GM23338 (cell line): ENCODE results near the gene PDE4D. TPM values are rescaled to one million over a fixed set of nuclear protein-coding genes. Genes with fewer than 3 reads are reported as not detected.

ENCODE experiments used
- ATAC-seq: fragments of 200-7000 bp; cut with Tn5 transposase; 3 replicates; pipeline ENCODE4 v1.9.1; 2020
- DNase-seq: peaks from one replicate; pipeline ENCODE4 v3.0.0-alpha.2; 2015; ENCODE audit warnings: low spot score
- H2AFZ ChIP-seq: fragments of 200-600 bp; sonication (generic); 2 replicates; pipeline ENCODE4 v1.8.0; 2016; ENCODE audit warnings: antibody characterized with exemption, mild to moderate bottlenecking, moderate library complexity
- H3F3A ChIP-seq: fragments of 200-600 bp; sonication (generic); replicated peaks from 2 replicates; pipeline ENCODE4 v1.8.0; 2017; ENCODE audit warnings: antibody characterized with exemption, mixed run types, low read depth
- H3K27ac ChIP-seq: fragments of 200-600 bp; sonication (generic); 2 replicates; pipeline ENCODE4 v1.6.1; 2016; ENCODE audit warnings: low read depth
- H3K27me3 ChIP-seq: fragments of 200-600 bp; sonication (generic); 2 replicates; pipeline ENCODE4 v1.8.0; 2016; ENCODE audit warnings: mild to moderate bottlenecking, mixed run types, moderate library complexity; ENCODE audit not compliant: insufficient read depth
- H3K36me3 ChIP-seq: fragments of 200-600 bp; sonication (generic); 2 replicates; pipeline ENCODE4 v1.8.0; 2016; ENCODE audit warnings: mild to moderate bottlenecking; ENCODE audit not compliant: insufficient read depth
- H3K4me1 ChIP-seq: fragments of 200-600 bp; sonication (generic); 2 replicates; pipeline ENCODE4 v1.8.0; 2016; ENCODE audit warnings: mild to moderate bottlenecking, moderate library complexity; ENCODE audit not compliant: insufficient read depth
- H3K4me2 ChIP-seq: fragments of 200-600 bp; sonication (generic); 2 replicates; pipeline ENCODE4 v1.7.1; 2017; ENCODE audit warnings: mixed run types
- H3K4me3 ChIP-seq: fragments of 200-600 bp; sonication (generic); 2 replicates; pipeline ENCODE4 v1.6.1; 2016; ENCODE audit warnings: mixed run types
- H3K79me2 ChIP-seq: fragments of 200-600 bp; sonication (generic); replicated peaks from 2 replicates; pipeline ENCODE4 v1.8.0; 2017; ENCODE audit warnings: mild to moderate bottlenecking; ENCODE audit not compliant: insufficient read depth
- H3K9me2 ChIP-seq: fragments of 200-600 bp; sonication (generic); 2 replicates; pipeline ENCODE4 v1.8.0; 2017; ENCODE audit not compliant: insufficient read depth
- H4K20me1 ChIP-seq: fragments of 200-600 bp; sonication (generic); replicated peaks from 2 replicates; pipeline ENCODE4 v1.8.0; 2017; ENCODE audit warnings: mild to moderate bottlenecking; ENCODE audit not compliant: insufficient read depth
- H3K27ac Mint-ChIP-seq: 2 replicates; pipeline ENCODE4 v1.8.0; 2020; ENCODE audit warnings: inconsistent platforms, mild to moderate bottlenecking, moderate library complexity, mixed read lengths
- H3K27me3 Mint-ChIP-seq: 3 replicates; pipeline ENCODE4 v1.8.0; 2022; ENCODE audit warnings: low read depth, mild to moderate bottlenecking, moderate library complexity, mixed read lengths, inconsistent platforms; ENCODE audit not compliant: insufficient read depth, poor library complexity
- H3K36me3 Mint-ChIP-seq: 3 replicates; pipeline ENCODE4 v1.8.0; 2021; ENCODE audit warnings: low read depth, mild to moderate bottlenecking, inconsistent platforms, moderate library complexity, mixed read lengths
- H3K4me1 Mint-ChIP-seq: 3 replicates; pipeline ENCODE4 v1.8.0; 2020; ENCODE audit warnings: mild to moderate bottlenecking, inconsistent platforms, mixed read lengths
- H3K4me3 Mint-ChIP-seq: 3 replicates; pipeline ENCODE4 v1.8.0; 2021; ENCODE audit warnings: moderate library complexity, mild to moderate bottlenecking, inconsistent platforms, mixed read lengths
- H3K9me3 Mint-ChIP-seq: 3 replicates; pipeline ENCODE4 v1.8.0; 2020; ENCODE audit warnings: moderate library complexity, mild to moderate bottlenecking, inconsistent platforms, mixed read lengths
- CREB1 ChIP-seq: fragments of 250-450 bp; sonication (Bioruptor Pico); IDR thresholded peaks from 2 replicates; pipeline ENCODE4 v1.5.0; 2020; ENCODE audit warnings: low read depth, mild to moderate bottlenecking, moderate library complexity
- CTCF ChIP-seq, 2 experiments: fragments of 200-600 bp in 1 of 2; sonication (generic) in 1 of 2; conservative IDR thresholded peaks; 2 replicates each; pipeline versions ENCODE4 v1.5.1 to v1.6.1; 2016 to 2017; ENCODE audit warnings: antibody characterized with exemption in 2 of 2, low read depth in 2 of 2, mild to moderate bottlenecking in 2 of 2, moderate library complexity in 1 of 2
- ETS1 ChIP-seq: IDR thresholded peaks from 2 replicates; pipeline ENCODE4 v1.6.1; 2016; ENCODE audit warnings: antibody characterized with exemption
- EZH2phosphoT487 ChIP-seq: fragments of 200-600 bp; sonication (generic); IDR thresholded peaks from one replicate; pipeline ENCODE4 v1.8.1; 2018; ENCODE audit warnings: antibody characterized with exemption; ENCODE audit not compliant: unreplicated experiment
- JUNB ChIP-seq: IDR thresholded peaks from one replicate; pipeline ENCODE4 v1.6.1; 2016; ENCODE audit warnings: antibody characterized with exemption; ENCODE audit not compliant: unreplicated experiment
- ZNF114 ChIP-seq: fragments of 250-450 bp; sonication (Bioruptor Pico); IDR thresholded peaks from 2 replicates; pipeline ENCODE4 v1.5.0; 2020; ENCODE audit warnings: mild to moderate bottlenecking, moderate library complexity
- ZNF462 ChIP-seq: fragments of 250-450 bp; sonication (Bioruptor Pico); IDR thresholded peaks from 2 replicates; pipeline ENCODE4 v1.5.0; 2020; ENCODE audit warnings: mild to moderate bottlenecking, moderate library complexity
- polyA plus RNA-seq: library from polyadenylated mRNA; unstranded; fragments of >200 nt; fragmentation: Nextera tagmentation; extraction: Ambion mirVana; gene quantifications from 2 replicates; pipeline ENCODE4 v1.2.1, GENCODE V29; 2016
- total RNA-seq: library from RNA; depleted of rRNA; stranded (reverse); fragments of >200 nt; shearing (Covaris generic); gene quantifications from 2 replicates; pipeline ENCODE4 v1.2.3, GENCODE V29; 2014

PDE4D gene
- total and polyA plus RNA-seq, 2 experiments from 2014 or later, result 2.1 to 4.7 TPM

- H3K27ac ChIP-seq, result no peak overlapping the region
Measured at GRCh38 chr5:59840200-59840601, 53.3 kb downstream of the PDE4D start.

More at GRCh38 chr5:59840200-59840601, 53.3 kb downstream of the PDE4D start:
- no peak for ATAC-seq
- Histone ChIP-seq H3K4me2 (no peak overlapping the region), H3K4me1 (no peaks in the 10 kb centered on the region), H3F3A (no peaks in the 10 kb centered on the region), H3K9me2 (no peaks in the 10 kb centered on the region), H2AFZ (peak overlapping the region; percentile 38; the same call in 1 of the 2 replicates), H3K36me3 (no peaks in the 10 kb centered on the region), H4K20me1 (no peaks in the 10 kb centered on the region), H3K27me3 (no peaks in the 10 kb centered on the region), H3K4me3 (no peak overlapping the region), H3K79me2 (no peaks in the 10 kb centered on the region)
- Mint-ChIP-seq H3K36me3 (no peaks in the 10 kb centered on the region), H3K27ac (no peak overlapping the region), H3K9me3 (no peaks in the 10 kb centered on the region), H3K4me1 (peaks cover 4% of the 10 kb centered on the region; the same call in 2 of the 3 replicates), H3K4me3 (no peak overlapping the region), H3K27me3 (peaks cover 2% of the 10 kb centered on the region)
- no peak for DNase-seq
- TF ChIP-seq ETS1 (no peak), EZH2phosphoT487 (no peak), JUNB (no peak), CTCF (conservative IDR thresholded peaks at IDR 0.05; ENCODE audit: low read depth in 2 of 2) (no peak), ZNF114 (no peak), ZNF462 (no peak), CREB1 (CRISPR knock-in tag) (no peak)
